GM18868 (cell line): Measurements from ENCODE around the gene POM121.
"Not testable (repeated sequence)": the region's sequence is repeated elsewhere in the genome, so short reads cannot be mapped to it uniquely, and the experiment has no call there.

Experiments used
- ATAC-seq: cut with Tn5 transposase; IDR thresholded peaks from one replicate; pipeline ENCODE4 v1.9.1; 2021; ENCODE audit warnings: mild to moderate bottlenecking, moderate library complexity; ENCODE audit not compliant: unreplicated experiment

POM121 gene

DNA sequence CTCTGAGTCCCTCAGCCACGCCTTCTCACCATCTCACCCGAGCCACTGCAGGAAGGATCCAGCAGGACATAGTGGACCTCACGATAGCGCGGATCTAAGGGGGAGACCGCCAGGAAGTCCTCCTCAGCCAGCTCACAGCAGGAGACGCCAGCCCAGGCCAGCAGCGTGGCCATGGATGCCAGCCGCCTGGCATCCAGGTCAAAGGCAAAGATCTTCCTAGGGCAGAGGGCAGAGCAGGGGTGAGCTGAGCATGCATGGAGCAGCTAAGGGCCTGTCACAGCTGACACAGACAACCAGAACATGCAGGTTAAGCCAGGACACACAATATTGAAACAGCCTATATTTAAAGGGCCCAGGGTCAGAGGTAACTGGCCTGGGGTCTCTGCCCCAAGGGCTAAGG is 24.4 kb downstream of the POM121 start:
- not testable (repeated sequence) for ATAC-seq

- not testable (repeated sequence) for ATAC-seq
Observed at GRCh38 chr7:72949686-72950085, 24.8 kb downstream of the POM121 start.

- ATAC-seq, result not testable (repeated sequence)
Observed at GRCh38 chr7:72950432-72950831, 25.5 kb downstream of the POM121 start.

DNA sequence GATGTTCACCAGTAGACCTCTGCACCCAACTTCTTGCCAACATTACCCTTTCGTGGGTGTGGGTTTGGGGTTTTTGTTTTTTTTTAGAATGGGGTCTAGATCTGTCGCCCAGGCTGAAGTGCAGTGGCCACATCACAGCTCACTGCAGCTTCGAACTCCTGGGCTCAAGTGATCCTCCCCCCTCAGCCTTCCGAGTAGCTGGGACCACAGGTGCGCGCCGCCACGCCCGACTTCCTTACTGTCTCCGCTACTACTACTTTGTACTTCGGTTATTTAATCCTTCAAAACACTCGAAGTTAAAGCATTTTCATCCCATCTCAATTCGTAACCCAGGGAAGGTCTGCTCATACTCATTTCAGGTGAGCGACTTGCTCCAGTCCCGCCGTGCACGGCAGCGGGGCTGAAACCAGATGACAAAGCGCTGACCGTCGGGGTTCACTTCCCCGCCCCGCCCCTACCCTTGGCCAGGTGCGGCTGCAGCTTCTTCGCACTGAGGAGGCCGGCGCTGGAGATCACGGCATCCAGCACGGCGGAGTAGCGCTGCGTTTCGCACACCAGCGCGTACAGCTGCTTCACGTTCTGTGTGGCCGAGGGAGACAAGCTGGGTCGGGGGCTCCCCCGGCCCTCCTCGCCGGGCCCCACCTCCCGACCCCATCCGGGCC is 29.1 kb downstream of the POM121 start:
- ATAC-seq, result peak; percentile 52

- peak; percentile 79 for ATAC-seq
Observed at GRCh38 chr7:72954563-72955198, 29.8 kb downstream of the POM121 start.

DNA sequence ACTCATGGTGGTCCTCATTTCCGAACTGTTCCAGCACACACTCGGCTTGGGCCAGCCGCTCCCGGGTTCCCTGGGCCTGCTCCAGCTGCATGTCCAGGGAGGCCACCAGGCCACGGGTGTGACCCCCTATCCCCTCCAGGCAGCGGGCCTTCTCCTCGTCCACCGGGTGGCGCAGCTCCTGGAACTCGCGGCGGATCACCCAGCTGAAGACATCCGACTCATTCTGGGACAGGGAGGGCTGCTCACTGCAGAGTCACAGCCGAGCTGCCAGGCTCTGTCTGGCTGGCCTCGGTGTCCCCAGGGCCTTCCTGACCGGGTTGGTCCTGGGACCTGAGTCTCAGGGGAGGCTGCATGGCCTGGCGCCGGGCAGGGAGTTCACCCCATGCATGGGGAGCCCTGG is 35.1 kb downstream of the POM121 start:
- not testable (repeated sequence) for ATAC-seq

- not testable (repeated sequence) for ATAC-seq
Observed at GRCh38 chr7:72960626-72961345, 35.9 kb downstream of the POM121 start.

GRCh38 chr7:72961346-72961650 is 36.4 kb downstream of the POM121 start:
- not testable (repeated sequence) for ATAC-seq

DNA sequence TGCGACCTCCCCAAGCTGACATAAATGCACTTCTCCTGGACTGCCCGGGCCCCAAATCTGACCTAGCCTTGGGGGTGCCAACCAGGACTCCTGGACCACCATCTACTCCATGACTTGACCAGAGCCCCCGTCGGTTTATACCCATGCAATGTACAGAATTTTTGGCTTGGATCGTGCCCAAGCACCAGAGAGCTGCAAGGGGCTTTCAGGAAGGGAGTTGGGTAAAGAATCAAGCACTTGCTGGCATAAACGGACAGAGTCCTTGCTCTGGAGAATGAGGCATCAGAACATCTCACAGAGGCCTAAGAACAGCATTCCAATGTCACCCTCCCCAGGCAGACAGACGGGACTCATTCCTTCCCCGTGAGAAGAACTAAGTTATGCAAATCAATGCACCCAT is 38.2 kb downstream of the POM121 start:
- not testable (repeated sequence) for ATAC-seq

DNA sequence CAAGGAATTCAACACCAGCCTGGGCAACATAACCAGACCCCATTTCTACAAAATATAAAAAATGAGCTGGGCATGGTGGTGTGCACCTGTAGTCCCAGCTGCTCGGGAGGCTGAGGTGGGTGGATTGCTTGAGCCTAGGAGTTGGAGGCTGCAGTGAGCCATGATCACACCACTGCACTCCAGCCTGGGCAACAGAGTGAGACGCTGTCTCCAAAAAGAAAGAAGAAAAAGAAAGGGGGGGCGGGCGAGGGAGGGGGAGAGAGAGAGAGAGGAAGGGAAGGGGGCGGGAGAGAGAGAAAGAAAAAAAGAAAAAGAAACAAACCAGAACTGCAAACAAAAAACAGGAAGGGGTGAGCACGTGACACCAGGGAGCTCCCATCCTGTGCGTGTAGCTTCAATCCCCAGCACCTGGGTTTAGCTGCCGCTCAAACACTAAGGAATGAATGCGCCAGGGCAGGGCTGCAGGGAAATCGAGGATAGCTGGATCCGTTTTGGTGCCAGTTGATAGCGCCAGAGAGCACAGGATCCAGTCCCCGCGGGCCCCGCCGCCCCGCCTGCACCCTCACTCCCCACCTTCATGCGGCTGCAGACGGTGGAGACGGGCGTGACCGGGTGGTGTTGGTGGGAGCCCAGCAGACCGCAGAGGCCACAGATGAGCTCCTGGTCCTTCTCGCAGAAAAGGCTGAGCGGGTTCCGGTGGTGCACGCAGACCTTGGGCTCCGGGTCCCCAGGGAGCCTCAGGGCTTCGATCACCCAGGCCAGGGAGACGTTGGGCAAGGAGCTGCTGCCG is 40.5 kb downstream of the POM121 start:
- ATAC-seq, result peak; percentile 67

DNA sequence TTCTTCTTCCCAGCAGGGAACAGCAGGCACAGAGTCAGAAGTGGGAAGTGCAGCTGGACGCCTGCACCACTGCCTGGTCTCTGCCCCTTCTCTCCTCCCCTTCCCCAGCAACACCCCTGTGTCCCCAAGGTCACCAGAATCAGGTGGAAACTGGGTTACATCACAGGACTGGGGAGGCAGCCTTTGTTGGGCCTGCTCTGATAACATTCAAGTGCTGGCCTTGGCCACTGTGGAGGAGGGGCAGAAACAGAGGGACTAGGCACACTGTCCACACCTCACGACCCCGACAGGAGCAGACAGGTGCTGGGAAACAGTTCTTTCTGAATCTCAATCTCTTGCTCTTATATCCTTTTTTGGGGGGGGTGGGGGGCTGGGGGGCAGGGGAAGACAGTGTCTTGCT is 42.0 kb downstream of the POM121 start:
- not testable (repeated sequence) for ATAC-seq

DNA sequence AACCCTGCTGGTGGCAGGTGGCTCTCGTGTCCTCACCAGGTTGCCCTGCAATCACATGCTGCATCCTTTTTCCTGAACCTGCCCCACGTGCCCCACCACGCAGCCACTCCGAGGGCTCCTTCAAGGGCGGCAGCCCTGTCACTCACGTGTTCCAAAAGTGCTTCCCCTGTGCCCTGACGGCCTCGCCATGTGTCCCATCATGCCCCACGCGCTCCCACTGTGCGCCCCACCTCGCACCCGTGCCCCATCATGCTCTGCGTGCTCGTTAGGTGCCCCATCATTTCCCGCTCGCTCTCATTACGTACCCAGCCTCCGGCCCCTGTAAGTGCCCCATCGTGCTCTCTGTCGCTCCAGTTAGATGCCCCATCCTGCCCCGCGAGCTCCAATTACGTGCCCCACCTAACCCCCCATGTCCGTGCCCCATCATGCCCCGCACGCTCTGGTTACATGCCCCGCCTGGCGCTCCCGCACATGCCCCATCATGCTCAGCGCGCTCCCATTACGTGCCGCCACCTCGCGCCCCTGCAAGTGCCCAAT is 44.2 kb downstream of the POM121 start, which contains the start of gene TRIM74:
Gene TRIM74, minus strand, starts transcription at position 487 of the 537 bp plus-strand sequence. CDS start 3,309 bp downstream, outside the sequence.
- not testable (repeated sequence) for ATAC-seq

DNA sequence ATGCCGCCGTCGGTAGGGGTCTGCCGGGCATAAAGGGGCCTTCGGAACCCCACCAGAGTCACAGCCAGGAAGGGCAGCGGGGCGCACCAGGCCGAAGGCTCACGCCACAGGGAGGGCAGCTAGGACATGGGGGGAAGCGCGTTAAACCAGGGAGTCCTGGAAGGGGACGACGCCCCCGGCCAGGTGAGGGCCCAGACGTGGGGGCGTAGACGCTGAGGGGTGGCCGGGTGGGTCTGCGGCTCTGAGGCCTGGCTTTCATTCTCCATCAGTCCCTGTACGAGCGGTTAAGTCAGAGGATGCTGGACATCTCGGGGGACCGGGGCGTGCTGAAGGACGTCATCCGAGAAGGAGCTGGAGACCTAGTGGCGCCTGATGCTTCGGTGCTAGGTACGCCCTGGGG is 44.8 kb downstream of the POM121 start:
- not testable (repeated sequence) for ATAC-seq

DNA sequence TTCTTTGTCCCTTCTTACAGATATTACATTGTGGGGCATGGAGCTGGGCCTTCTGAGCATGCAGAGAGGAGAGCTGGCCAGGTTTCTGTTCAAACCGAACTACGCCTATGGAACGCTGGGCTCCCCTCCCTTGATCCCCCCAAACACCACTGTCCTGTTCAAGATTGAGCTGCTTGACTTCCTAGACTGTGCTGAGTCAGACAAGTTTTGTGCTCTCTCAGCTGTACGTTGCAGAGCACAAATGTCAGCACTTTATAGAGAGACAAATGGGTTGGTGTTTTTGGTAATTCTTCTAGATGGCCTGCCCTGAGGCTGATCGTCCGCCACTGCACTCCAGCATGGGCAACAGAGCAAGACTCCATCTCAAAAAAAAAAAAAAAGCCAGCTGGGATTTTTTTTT is 46.6 kb downstream of the POM121 start:
- ATAC-seq, result not testable (repeated sequence)

GRCh38 chr7:72974781-72975180 is 49.9 kb downstream of the POM121 start:
- not testable (repeated sequence) for ATAC-seq

DNA sequence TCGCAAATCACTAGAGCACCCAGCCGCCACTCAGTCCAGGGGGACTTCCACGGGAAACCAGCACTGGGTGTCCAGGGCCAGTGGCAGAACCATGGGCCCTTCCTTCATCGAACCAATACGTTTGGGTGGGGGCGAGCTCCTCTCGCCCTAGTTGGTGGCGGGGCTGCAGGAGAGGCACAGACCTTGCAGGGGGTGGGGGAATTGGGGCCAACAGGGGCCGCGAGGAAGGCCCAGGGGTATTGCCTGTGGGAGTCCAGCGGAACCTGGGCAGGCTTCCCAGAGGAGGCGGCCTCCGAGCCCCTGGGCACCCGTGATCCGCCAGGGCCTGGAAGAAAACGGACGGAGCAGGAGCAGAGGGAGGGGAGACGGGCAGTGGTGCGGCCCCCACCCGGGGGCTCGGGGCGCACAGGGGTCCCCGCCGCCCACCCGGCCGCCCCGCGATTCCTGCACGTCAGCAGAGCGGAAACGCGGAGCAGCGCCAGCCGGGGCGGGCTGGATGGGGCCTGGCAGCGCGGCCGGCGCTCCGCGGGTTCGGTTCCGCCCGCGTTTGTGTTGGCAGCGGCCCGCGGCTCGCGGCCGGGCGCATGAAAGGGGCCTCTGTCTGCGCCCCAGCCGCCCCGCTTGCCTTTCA is 50.9 kb downstream of the POM121 start:
- ATAC-seq, result not testable (repeated sequence)

- ATAC-seq, result not testable (repeated sequence)
Observed at GRCh38 chr7:72976434-72976833, 51.5 kb downstream of the POM121 start.

GRCh38 chr7:72980382-72980781 is 55.5 kb downstream of the POM121 start:
- ATAC-seq, result not testable (repeated sequence)

GRCh38 chr7:72982084-72982483 is 57.2 kb downstream of the POM121 start:
- ATAC-seq, result not testable (repeated sequence)
